ENCODE results near the gene CPT1A.

DNA sequence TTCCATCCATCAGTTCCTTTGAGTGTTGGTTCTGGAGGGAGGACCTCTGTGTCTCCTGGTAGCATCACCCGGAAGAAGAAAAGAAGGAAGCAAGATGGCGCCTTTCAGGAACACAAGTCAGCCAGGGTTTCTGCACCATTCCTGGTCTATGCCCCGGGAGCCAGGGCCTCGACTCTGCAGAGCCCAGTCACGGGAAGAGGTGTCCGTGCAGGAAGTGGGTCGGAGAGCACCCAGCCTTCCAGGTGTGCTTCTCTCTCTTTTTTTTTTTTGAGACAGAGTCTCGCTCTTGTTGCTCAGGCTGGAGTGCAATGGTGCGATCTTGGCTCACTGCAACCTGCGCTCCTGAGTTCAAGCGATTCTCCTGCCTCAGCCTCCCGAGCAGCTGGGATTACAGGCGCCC, 40.7 kb upstream of the CPT1A start:
- TF ChIP-seq, protein P1, sequence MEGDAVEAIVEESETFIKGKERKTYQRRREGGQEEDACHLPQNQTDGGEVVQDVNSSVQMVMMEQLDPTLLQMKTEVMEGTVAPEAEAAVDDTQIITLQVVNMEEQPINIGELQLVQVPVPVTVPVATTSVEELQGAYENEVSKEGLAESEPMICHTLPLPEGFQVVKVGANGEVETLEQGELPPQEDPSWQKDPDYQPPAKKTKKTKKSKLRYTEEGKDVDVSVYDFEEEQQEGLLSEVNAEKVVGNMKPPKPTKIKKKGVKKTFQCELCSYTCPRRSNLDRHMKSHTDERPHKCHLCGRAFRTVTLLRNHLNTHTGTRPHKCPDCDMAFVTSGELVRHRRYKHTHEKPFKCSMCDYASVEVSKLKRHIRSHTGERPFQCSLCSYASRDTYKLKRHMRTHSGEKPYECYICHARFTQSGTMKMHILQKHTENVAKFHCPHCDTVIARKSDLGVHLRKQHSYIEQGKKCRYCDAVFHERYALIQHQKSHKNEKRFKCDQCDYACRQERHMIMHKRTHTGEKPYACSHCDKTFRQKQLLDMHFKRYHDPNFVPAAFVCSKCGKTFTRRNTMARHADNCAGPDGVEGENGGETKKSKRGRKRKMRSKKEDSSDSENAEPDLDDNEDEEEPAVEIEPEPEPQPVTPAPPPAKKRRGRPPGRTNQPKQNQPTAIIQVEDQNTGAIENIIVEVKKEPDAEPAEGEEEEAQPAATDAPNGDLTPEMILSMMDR (IDR thresholded peaks at IDR 0.05; ENCODE audit: insufficient read depth, low read length, poor library complexity, severe bottlenecking), result no peak
- TF ChIP-seq EZH2phosphoT487 (conservative IDR thresholded peaks at IDR 0.05; ENCODE audit: low read length), result no peak
